ENCODE data around the gene MDFI. TPM values are rescaled to one million over a fixed set of nuclear protein-coding genes. Genes with fewer than 3 reads are reported as not detected.

Gene MDFI
- polyA plus RNA-seq, 1 donor from 2014 or later, result 42.5 TPM

- Histone ChIP-seq H3K9me3 (ENCODE audit: low read length) (no peaks in the 10 kb centered on the region), H3K4me2 (ENCODE audit: low read length) (no peak overlapping the region), H3K9ac (ENCODE audit: low read length) (no peak overlapping the region), H4K20me1 (ENCODE audit: insufficient read depth) (no peaks in the 10 kb centered on the region), H3K9me2 (ENCODE audit: insufficient read depth, low read length) (no peaks in the 10 kb centered on the region), H3K27ac (ENCODE audit: low read length) (no peak overlapping the region), H3K27me3 (ENCODE audit: insufficient read depth, low read depth, low read length) (no peaks in the 10 kb centered on the region), H3K36me3 (ENCODE audit: insufficient read depth, low read length) (no peaks in the 10 kb centered on the region), H3K79me2 (replicated peaks; ENCODE audit: insufficient read depth, low read length) (no peaks in the 10 kb centered on the region), H2AFZ (ENCODE audit: low read depth, low read length) (no peak overlapping the region), H3F3A (ENCODE audit: insufficient read depth, low read length, poor library complexity, severe bottlenecking) (no peaks in the 10 kb centered on the region), H3K4me3 (ENCODE audit: low read length) (no peak overlapping the region)
- TF ChIP-seq EZH2 (IDR thresholded peaks at IDR 0.05; ENCODE audit: borderline replicate concordance, insufficient read depth, low read length, poor library complexity, severe bottlenecking) (no peak), MXI1 (conservative IDR thresholded peaks at IDR 0.05; ENCODE audit: poor library complexity, severe bottlenecking) (no peak), SMC3 (conservative IDR thresholded peaks at IDR 0.05; ENCODE audit: poor library complexity) (no peak), TAF1 (IDR thresholded peaks at IDR 0.05; ENCODE audit: low read depth) (no peak), REST (IDR thresholded peaks at IDR 0.05; ENCODE audit: borderline replicate concordance) (no peak), RAD21 (conservative IDR thresholded peaks at IDR 0.05) (no peak), CTCF (IDR thresholded peaks at IDR 0.05; ENCODE audit: poor library complexity, severe bottlenecking) (no peak), POLR2AphosphoS5 (IDR thresholded peaks at IDR 0.05) (no peak), EP300 (conservative IDR thresholded peaks at IDR 0.05; ENCODE audit: poor library complexity, severe bottlenecking) (no peak)
Measured at GRCh38 chr6:41653691-41654090, 15.4 kb downstream of the MDFI start.

- H3K27ac ChIP-seq (ENCODE audit: low read length), result no peak overlapping the region
- H3K4me2 ChIP-seq (ENCODE audit: low read length), result no peak overlapping the region
- no peaks in the 10 kb centered on the region for H3K27me3 ChIP-seq (ENCODE audit: insufficient read depth, low read depth, low read length)
- H2AFZ ChIP-seq (ENCODE audit: low read depth, low read length), result no peak overlapping the region
- H3K36me3 ChIP-seq (ENCODE audit: insufficient read depth, low read length), result no peaks in the 10 kb centered on the region
- no peaks in the 10 kb centered on the region for H3K79me2 ChIP-seq (replicated peaks; ENCODE audit: insufficient read depth, low read length)
- H3K4me3 ChIP-seq (ENCODE audit: low read length), result no peak overlapping the region
- no peaks in the 10 kb centered on the region for H4K20me1 ChIP-seq (ENCODE audit: insufficient read depth)
- no peaks in the 10 kb centered on the region for H3K9me2 ChIP-seq (ENCODE audit: insufficient read depth, low read length)
- H3F3A ChIP-seq (ENCODE audit: insufficient read depth, low read length, poor library complexity, severe bottlenecking), result no peaks in the 10 kb centered on the region
- H3K9ac ChIP-seq (ENCODE audit: low read length), result no peak overlapping the region
- TF ChIP-seq EZH2 (IDR thresholded peaks at IDR 0.05; ENCODE audit: borderline replicate concordance, insufficient read depth, low read length, poor library complexity, severe bottlenecking) (no peak), TAF1 (IDR thresholded peaks at IDR 0.05; ENCODE audit: low read depth) (no peak), CTCF (IDR thresholded peaks at IDR 0.05; ENCODE audit: poor library complexity, severe bottlenecking) (no peak), POLR2AphosphoS5 (IDR thresholded peaks at IDR 0.05) (no peak), EP300 (conservative IDR thresholded peaks at IDR 0.05; ENCODE audit: poor library complexity, severe bottlenecking) (no peak), SMC3 (conservative IDR thresholded peaks at IDR 0.05; ENCODE audit: poor library complexity) (no peak), REST (IDR thresholded peaks at IDR 0.05; ENCODE audit: borderline replicate concordance) (no peak), MXI1 (conservative IDR thresholded peaks at IDR 0.05; ENCODE audit: poor library complexity, severe bottlenecking) (no peak), RAD21 (conservative IDR thresholded peaks at IDR 0.05) (no peak)
- no peaks in the 10 kb centered on the region for H3K9me3 ChIP-seq (ENCODE audit: low read length)
Measured at GRCh38 chr6:41654151-41654697, 16.0 kb downstream of the MDFI start.

All from neural cell (in vitro differentiated cells).